ENCODE measurements around the gene AQP6.

- no peak for TF ChIP-seq OSR1 (CRISPR knock-in tag; IDR thresholded peaks at IDR 0.05)
- no peak for TF ChIP-seq CREB5 (CRISPR knock-in tag; IDR thresholded peaks at IDR 0.05; ENCODE audit: low read depth)
- TF ChIP-seq POU6F1 (CRISPR knock-in tag; IDR thresholded peaks at IDR 0.05; ENCODE audit: borderline replicate concordance, low read depth), result no peak
- TF ChIP-seq SNAI2 (CRISPR knock-in tag; IDR thresholded peaks at IDR 0.05), result no peak
- TF ChIP-seq ZNF70 (CRISPR knock-in tag; IDR thresholded peaks at IDR 0.05), result no peak
- TF ChIP-seq ARNTL (CRISPR knock-in tag; IDR thresholded peaks at IDR 0.05; ENCODE audit: borderline replicate concordance, low read depth), result no peak
- TF ChIP-seq CSDC2 (CRISPR knock-in tag; IDR thresholded peaks at IDR 0.05), result no peak
- no peak for TF ChIP-seq ZFP30 (CRISPR knock-in tag; IDR thresholded peaks at IDR 0.05)
- TF ChIP-seq PATZ1 (CRISPR knock-in tag; IDR thresholded peaks at IDR 0.05; ENCODE audit: borderline replicate concordance), result no peak
- TF ChIP-seq BACH2 (CRISPR knock-in tag; IDR thresholded peaks at IDR 0.05; ENCODE audit: borderline replicate concordance), result no peak
- TF ChIP-seq, protein P1, sequence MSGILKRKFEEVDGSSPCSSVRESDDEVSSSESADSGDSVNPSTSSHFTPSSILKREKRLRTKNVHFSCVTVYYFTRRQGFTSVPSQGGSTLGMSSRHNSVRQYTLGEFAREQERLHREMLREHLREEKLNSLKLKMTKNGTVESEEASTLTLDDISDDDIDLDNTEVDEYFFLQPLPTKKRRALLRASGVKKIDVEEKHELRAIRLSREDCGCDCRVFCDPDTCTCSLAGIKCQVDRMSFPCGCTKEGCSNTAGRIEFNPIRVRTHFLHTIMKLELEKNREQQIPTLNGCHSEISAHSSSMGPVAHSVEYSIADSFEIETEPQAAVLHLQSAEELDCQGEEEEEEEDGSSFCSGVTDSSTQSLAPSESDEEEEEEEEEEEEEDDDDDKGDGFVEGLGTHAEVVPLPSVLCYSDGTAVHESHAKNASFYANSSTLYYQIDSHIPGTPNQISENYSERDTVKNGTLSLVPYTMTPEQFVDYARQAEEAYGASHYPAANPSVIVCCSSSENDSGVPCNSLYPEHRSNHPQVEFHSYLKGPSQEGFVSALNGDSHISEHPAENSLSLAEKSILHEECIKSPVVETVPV (CRISPR knock-in tag; IDR thresholded peaks at IDR 0.05), result no peak
Observed at GRCh38 chr12:49971141-49971540, 1.6 kb upstream of the AQP6 start.
